OCI-LY7 (cell line): ENCODE measurements around the gene DSE. TPM values are rescaled to one million over a fixed set of nuclear protein-coding genes. Genes with fewer than 3 reads are reported as not detected.

ENCODE experiments used
- BruUV-seq: library from RNA; stranded (reverse); fragments of 400-500 nt; replicated peaks from 2 replicates; lab custom pipeline; 2021; lab: Mats Ljungman, UMichigan
- CTCF ChIA-PET: fragments of 300-600 bp; sonication (Branson Sonifier 250); formaldehyde crosslinking; loops from one replicate; lab custom pipeline; 2022; ENCODE audit warnings: antibody characterized with exemption; ENCODE audit not compliant: unreplicated experiment; lab: Charles Lee
- POLR2A ChIA-PET: fragments of 300-600 bp; sonication (Branson Sonifier 250); formaldehyde crosslinking; loops from one replicate; lab custom pipeline; 2022; ENCODE audit warnings: antibody characterized with exemption; lab: Charles Lee
- DNase-seq: peaks from one replicate; pipeline ENCODE4 v3.0.0-alpha.2; 2015; ENCODE audit warnings: low spot score
- H2AFZ ChIP-seq: fragments of 200-600 bp; sonication (generic), shearing (Covaris generic); 2 replicates; pipeline ENCODE4 v1.6.1; 2014; ENCODE audit warnings: mild to moderate bottlenecking, antibody characterized with exemption, low read length, moderate library complexity
- H3K27ac ChIP-seq: fragments of 200-600 bp; sonication (generic); 2 replicates; pipeline ENCODE4 v1.5.1; 2014; ENCODE audit warnings: mixed run types, low read depth, mild to moderate bottlenecking, moderate library complexity, low read length, inconsistent platforms; ENCODE audit not compliant: poor library complexity, severe bottlenecking
- H3K36me3 ChIP-seq: fragments of 200-600 bp; sonication (generic); 2 replicates; pipeline ENCODE4 v1.6.1; 2014; ENCODE audit warnings: mild to moderate bottlenecking, antibody characterized with exemption, low read length, moderate library complexity, mixed read lengths; ENCODE audit not compliant: insufficient read depth
- H3K4me1 ChIP-seq: fragments of 200-600 bp; sonication (generic); 2 replicates; pipeline ENCODE4 v1.5.1; 2014; ENCODE audit warnings: mild to moderate bottlenecking, low read length; ENCODE audit not compliant: insufficient read depth, poor library complexity, severe bottlenecking
- H3K4me2 ChIP-seq: fragments of 200-600 bp; sonication (generic); 2 replicates; pipeline ENCODE4 v1.6.1; 2014; ENCODE audit warnings: mild to moderate bottlenecking, low read length
- H3K4me3 ChIP-seq: fragments of 200-600 bp; sonication (generic); 2 replicates; pipeline ENCODE4 v1.5.1; 2014; ENCODE audit warnings: mild to moderate bottlenecking, low read depth, low read length; ENCODE audit not compliant: poor library complexity, severe bottlenecking
- H3K79me2 ChIP-seq: fragments of 200-600 bp; sonication (generic); 2 replicates; pipeline ENCODE4 v1.6.1; 2016; ENCODE audit warnings: low read depth, mild to moderate bottlenecking, low read length, moderate library complexity, mixed read lengths; ENCODE audit not compliant: insufficient read depth
- H3K9me2 ChIP-seq: fragments of 200-600 bp; sonication (generic); 2 replicates; pipeline ENCODE4 v1.6.1; 2016; ENCODE audit warnings: mild to moderate bottlenecking, low read length, mixed read lengths; ENCODE audit not compliant: insufficient read depth
- H3K9me3 ChIP-seq: fragments of 200-600 bp; sonication (generic); 2 replicates; pipeline ENCODE4 v1.6.1; 2014; ENCODE audit warnings: mild to moderate bottlenecking, mixed run types, low read length, mixed read lengths
- H4K20me1 ChIP-seq: fragments of 200-600 bp; sonication (generic); 2 replicates; pipeline ENCODE4 v1.6.1; 2014; ENCODE audit warnings: mild to moderate bottlenecking, antibody characterized with exemption, low read length, moderate library complexity, mixed read lengths; ENCODE audit not compliant: insufficient read depth
- CTCF ChIP-seq: fragments of 200-600 bp; sonication (generic); conservative IDR thresholded peaks from 2 replicates; pipeline ENCODE4 v1.5.1; 2014; ENCODE audit warnings: mild to moderate bottlenecking, antibody characterized with exemption, low read length, moderate library complexity, mixed read lengths
- EZH2phosphoT487 ChIP-seq: fragments of 200-600 bp; sonication (generic); IDR thresholded peaks from 2 replicates; pipeline ENCODE4 v1.6.1; 2018; ENCODE audit warnings: low read depth, borderline replicate concordance, mild to moderate bottlenecking, mixed run types, antibody characterized with exemption, low read length, moderate library complexity, mixed read lengths
- intact Hi-C: fragments of 100-400 bp; cut with micrococcal nuclease; formaldehyde crosslinking; loops from one replicate; pipeline ENCODE4 v1.10.0; 2022; ENCODE audit not compliant: unreplicated experiment
- total RNA-seq, 2 experiments: library from RNA; depleted of rRNA in 1 of 2; stranded (reverse); fragments of >200 nt in 1 of 2; shearing (Covaris generic) in 1 of 2; gene quantifications; 2 replicates each; pipeline ENCODE4 v1.2.3, GENCODE V29; 2014 to 2022

DSE gene
- total RNA-seq, 2 experiments from 2014 or later: 3.9 to 7.6 TPM

- H3K27ac ChIP-seq: no peak overlapping the region
- no peaks in the 10 kb centered on the region for H4K20me1 ChIP-seq
- H3K9me2 ChIP-seq: no peaks in the 10 kb centered on the region
- H2AFZ ChIP-seq: no peak overlapping the region
- no TSS peak for BruUV-seq
- no peaks in the 10 kb centered on the region for H3K4me1 ChIP-seq
- no peak overlapping the region for H3K4me2 ChIP-seq
- no peak overlapping the region for H3K4me3 ChIP-seq
- no peaks in the 10 kb centered on the region for H3K9me3 ChIP-seq
- no peak for DNase-seq
- no peaks in the 10 kb centered on the region for H3K36me3 ChIP-seq
- TF ChIP-seq CTCF: no peak
- no peak for TF ChIP-seq EZH2phosphoT487
- intact Hi-C loops: no loop called here
- POLR2A ChIA-PET: interaction anchor here (2.3 kb wide), 1 partner anchor 12 kb away, joined by 9 read pairs; no protein-coding TSS in a partner anchor
- no peaks in the 10 kb centered on the region for H3K79me2 ChIP-seq
- CTCF ChIA-PET: no interaction called here
Measured at GRCh38 chr6:116422238-116422637, 51.5 kb downstream of the DSE start.

GRCh38 chr6:116424001-116424400 is 53.3 kb downstream of the DSE start:
- no peak for TF ChIP-seq CTCF
- no peak for TF ChIP-seq EZH2phosphoT487
- ChIA-PET CTCF (no interaction called here), POLR2A (interaction anchor here (0.9 to 2.3 kb wide), 5 partner anchors 10 to 34 kb away, joined by 3 to 9 read pairs (median 3); no protein-coding TSS in a partner anchor)
- no peaks in the 10 kb centered on the region for H4K20me1 ChIP-seq
- no peak overlapping the region for H3K4me2 ChIP-seq
- no peaks in the 10 kb centered on the region for H3K4me1 ChIP-seq
- H3K27ac ChIP-seq: no peak overlapping the region
- H3K36me3 ChIP-seq: no peaks in the 10 kb centered on the region
- BruUV-seq: no TSS peak
- intact Hi-C loops: no loop called here
- H3K79me2 ChIP-seq: no peaks in the 10 kb centered on the region
- no peak for DNase-seq
- no peaks in the 10 kb centered on the region for H3K9me3 ChIP-seq
- no peak overlapping the region for H3K4me3 ChIP-seq
- H2AFZ ChIP-seq: no peak overlapping the region
- no peaks in the 10 kb centered on the region for H3K9me2 ChIP-seq

GRCh38 chr6:116426551-116426950 is 55.8 kb downstream of the DSE start:
- Histone ChIP-seq H3K4me3 (no peak overlapping the region), H3K4me1 (no peaks in the 10 kb centered on the region), H3K9me3 (no peaks in the 10 kb centered on the region), H3K4me2 (no peak overlapping the region), H3K9me2 (no peaks in the 10 kb centered on the region), H3K27ac (no peak overlapping the region), H3K36me3 (no peaks in the 10 kb centered on the region), H3K79me2 (no peaks in the 10 kb centered on the region), H2AFZ (no peak overlapping the region), H4K20me1 (no peaks in the 10 kb centered on the region)
- ChIA-PET POLR2A (interaction anchor here (1.5 kb wide), 1 partner anchor 10 kb away, joined by 7 read pairs; no protein-coding TSS in a partner anchor), CTCF (no interaction called here)
- intact Hi-C loops: no loop called here
- BruUV-seq: no TSS peak
- no peak for TF ChIP-seq EZH2phosphoT487
- no peak for TF ChIP-seq CTCF
- no peak for DNase-seq
